ENCODE results near the gene FBXO2.

- TF ChIP-seq, protein P1, sequence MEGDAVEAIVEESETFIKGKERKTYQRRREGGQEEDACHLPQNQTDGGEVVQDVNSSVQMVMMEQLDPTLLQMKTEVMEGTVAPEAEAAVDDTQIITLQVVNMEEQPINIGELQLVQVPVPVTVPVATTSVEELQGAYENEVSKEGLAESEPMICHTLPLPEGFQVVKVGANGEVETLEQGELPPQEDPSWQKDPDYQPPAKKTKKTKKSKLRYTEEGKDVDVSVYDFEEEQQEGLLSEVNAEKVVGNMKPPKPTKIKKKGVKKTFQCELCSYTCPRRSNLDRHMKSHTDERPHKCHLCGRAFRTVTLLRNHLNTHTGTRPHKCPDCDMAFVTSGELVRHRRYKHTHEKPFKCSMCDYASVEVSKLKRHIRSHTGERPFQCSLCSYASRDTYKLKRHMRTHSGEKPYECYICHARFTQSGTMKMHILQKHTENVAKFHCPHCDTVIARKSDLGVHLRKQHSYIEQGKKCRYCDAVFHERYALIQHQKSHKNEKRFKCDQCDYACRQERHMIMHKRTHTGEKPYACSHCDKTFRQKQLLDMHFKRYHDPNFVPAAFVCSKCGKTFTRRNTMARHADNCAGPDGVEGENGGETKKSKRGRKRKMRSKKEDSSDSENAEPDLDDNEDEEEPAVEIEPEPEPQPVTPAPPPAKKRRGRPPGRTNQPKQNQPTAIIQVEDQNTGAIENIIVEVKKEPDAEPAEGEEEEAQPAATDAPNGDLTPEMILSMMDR (IDR thresholded peaks at IDR 0.05; ENCODE audit: borderline replicate concordance, extremely low read depth, low read length, poor library complexity, severe bottlenecking) = no peak
- TF ChIP-seq EZH2 (IDR thresholded peaks at IDR 0.05; ENCODE audit: borderline replicate concordance, low read depth, low read length, severe bottlenecking) = no peak
Measured at GRCh38 chr1:11688506-11688905, 34.3 kb upstream of the FBXO2 start.
